HepG2 (cell line): ENCODE measurements around the gene GRIFIN. TPM values are rescaled to one million over a fixed set of nuclear protein-coding genes. Genes with fewer than 3 reads are reported as not detected.
A peak's percentile ranks its signal among the peaks of the same experiment; 100 is the strongest.

Experiments
- KDM2A ChIP-seq: sonication (generic); formaldehyde crosslinking; IDR thresholded peaks from 2 replicates; pipeline ENCODE4 v1.4.0; 2020; ENCODE audit warnings: low read depth, missing genetic modification reagents, borderline replicate concordance
- PREB ChIP-seq: sonication (generic); formaldehyde crosslinking; IDR thresholded peaks from 2 replicates; pipeline ENCODE4 v1.4.0; 2020; ENCODE audit warnings: missing genetic modification reagents
- RBFOX2 ChIP-seq: fragments of 200-400 bp; formaldehyde crosslinking; IDR thresholded peaks from 2 replicates; pipeline ENCODE4 v1.6.1; 2017; ENCODE audit warnings: low read depth, mild to moderate bottlenecking, low read length
- SALL2 ChIP-seq: sonication (generic); formaldehyde crosslinking; IDR thresholded peaks from 2 replicates; pipeline ENCODE4 v1.8.1; 2023; ENCODE audit warnings: mild to moderate bottlenecking, missing genetic modification reagents, inconsistent platforms
- SATB2 ChIP-seq: sonication (generic); formaldehyde crosslinking; IDR thresholded peaks from 2 replicates; pipeline ENCODE4 v1.5.0; 2020; ENCODE audit warnings: missing genetic modification reagents
- SKI ChIP-seq: fragments of 450-650 bp; IDR thresholded peaks from one replicate; pipeline ENCODE4 v1.6.1; 2018; ENCODE audit warnings: mild to moderate bottlenecking; ENCODE audit not compliant: partially characterized antibody
- SNAPC2 ChIP-seq: sonication (generic); formaldehyde crosslinking; IDR thresholded peaks from 2 replicates; pipeline ENCODE4 v1.8.1; 2022; ENCODE audit warnings: mild to moderate bottlenecking, missing genetic modification reagents
- YEATS4 ChIP-seq: sonication (generic); formaldehyde crosslinking; IDR thresholded peaks from 2 replicates; pipeline ENCODE4 v1.4.0; 2020; ENCODE audit warnings: missing genetic modification reagents, borderline replicate concordance
- YY1 ChIP-seq: IDR thresholded peaks from 2 replicates; pipeline ENCODE4 v1.6.1; 2011; ENCODE audit warnings: low read length, low read depth, moderate library complexity, mild to moderate bottlenecking; ENCODE audit not compliant: insufficient read depth, insufficient replicate concordance
- ZBTB39 ChIP-seq: sonication (generic); formaldehyde crosslinking; IDR thresholded peaks from 2 replicates; pipeline ENCODE4 v1.5.0; 2020; ENCODE audit warnings: missing genetic modification reagents
- ZMAT3 ChIP-seq: sonication (generic); formaldehyde crosslinking; conservative IDR thresholded peaks from 2 replicates; pipeline ENCODE4 v1.7.0; 2021; ENCODE audit warnings: missing genetic modification reagents
- ZNF234 ChIP-seq: sonication (generic); formaldehyde crosslinking; conservative IDR thresholded peaks from 2 replicates; pipeline ENCODE4 v1.5.1; 2020; ENCODE audit warnings: mild to moderate bottlenecking, missing genetic modification reagents
- ZNF354B ChIP-seq: sonication (generic); formaldehyde crosslinking; IDR thresholded peaks from 2 replicates; pipeline ENCODE4 v1.8.0; 2022; ENCODE audit warnings: mild to moderate bottlenecking, missing genetic modification reagents
- ZNF451 ChIP-seq: sonication (generic); formaldehyde crosslinking; IDR thresholded peaks from 2 replicates; pipeline ENCODE4 v1.5.0; 2020; ENCODE audit warnings: mild to moderate bottlenecking, missing genetic modification reagents
- ZNF629 ChIP-seq: sonication (generic); formaldehyde crosslinking; conservative IDR thresholded peaks from 2 replicates; pipeline ENCODE4 v1.5.0; 2020; ENCODE audit warnings: missing genetic modification reagents
- polyA plus RNA-seq, 8 experiments: library from polyadenylated mRNA; depleted of rRNA in 3 of 8; stranded (reverse) in 7 of 8; unstranded in 1 of 8; fragments of >200 nt; fragmentation: Illumina TruSeq in 4 of 8; extraction: Trizol in 4 of 8; gene quantifications; 2 replicates each; pipeline versions ENCODE4 v1.2.1 to v1.2.3, GENCODE V29; 2011 to 2016; ENCODE audit warnings: low read depth in 4 of 8, missing spikeins in 1 of 8, mixed read lengths in 1 of 8; ENCODE audit not compliant: insufficient read depth in 1 of 8
- total RNA-seq, 5 experiments: library from RNA; depleted of rRNA; stranded (reverse); fragments of >200 nt; fragmentation: Illumina TruSeq; extraction: Trizol; gene quantifications; 2 replicates each; pipeline ENCODE4 v1.2.3, GENCODE V29; 2016; ENCODE audit warnings: low read depth in 1 of 5
- TF ChIP-seq, protein P1 (sequence below): sonication (generic); formaldehyde crosslinking; IDR thresholded peaks from 2 replicates; pipeline ENCODE4 v1.8.0; 2022; ENCODE audit warnings: mild to moderate bottlenecking, missing genetic modification reagents
- TF ChIP-seq, protein P2 (sequence below): IDR thresholded peaks from 2 replicates; pipeline ENCODE4 v1.6.1; 2016; ENCODE audit warnings: mild to moderate bottlenecking, missing biosample characterization, missing genetic modification reagents
- TF ChIP-seq, protein P3 (sequence below): sonication (generic); formaldehyde crosslinking; IDR thresholded peaks from 2 replicates; pipeline ENCODE4 v1.8.1; 2023; ENCODE audit warnings: mild to moderate bottlenecking, moderate library complexity, missing genetic modification reagents
- TF ChIP-seq, protein P4 (sequence below): sonication (generic); formaldehyde crosslinking; conservative IDR thresholded peaks from 2 replicates; pipeline ENCODE4 v1.4.0; 2020; ENCODE audit warnings: missing genetic modification reagents
- TF ChIP-seq, protein P5 (sequence below): sonication (generic); formaldehyde crosslinking; IDR thresholded peaks from 2 replicates; pipeline ENCODE4 v1.4.0; 2020; ENCODE audit warnings: missing genetic modification reagents

Gene GRIFIN
- total and polyA plus RNA-seq, 2 of the 13 experiments (the other 11 are each of a cell fraction or from before 2014, with no cell fraction given), result not detected

GRCh38 chr7:2519119-2519930 lies 43.1 kb upstream of the GRIFIN start, which contains the start of gene LFNG (continued):
- TF ChIP-seq KDM2A (0 out of 2 replicates have a peak, but pooled peaks have one; percentile 1), ZNF354B (no peak), ZMAT3 (0 out of 2 replicates have a peak, but pooled peaks have one; percentile 32), YEATS4 (peak; percentile 41; the same call in 1 of the 2 replicates), PREB (CRISPR knock-in tag) (no peak), ZNF629 (no peak), RBFOX2 (peak; percentile 55), ZNF451 (no peak), ZNF234 (no peak), SNAPC2 (CRISPR knock-in tag) (no peak), SALL2 (CRISPR knock-in tag) (peak; percentile 50; the same call in 1 of the 2 replicates), YY1 (peak; percentile 17), ZBTB39 (CRISPR knock-in tag) (no peak), SATB2 (CRISPR knock-in tag) (no peak), SKI (no peak)
- TF ChIP-seq, protein P1, sequence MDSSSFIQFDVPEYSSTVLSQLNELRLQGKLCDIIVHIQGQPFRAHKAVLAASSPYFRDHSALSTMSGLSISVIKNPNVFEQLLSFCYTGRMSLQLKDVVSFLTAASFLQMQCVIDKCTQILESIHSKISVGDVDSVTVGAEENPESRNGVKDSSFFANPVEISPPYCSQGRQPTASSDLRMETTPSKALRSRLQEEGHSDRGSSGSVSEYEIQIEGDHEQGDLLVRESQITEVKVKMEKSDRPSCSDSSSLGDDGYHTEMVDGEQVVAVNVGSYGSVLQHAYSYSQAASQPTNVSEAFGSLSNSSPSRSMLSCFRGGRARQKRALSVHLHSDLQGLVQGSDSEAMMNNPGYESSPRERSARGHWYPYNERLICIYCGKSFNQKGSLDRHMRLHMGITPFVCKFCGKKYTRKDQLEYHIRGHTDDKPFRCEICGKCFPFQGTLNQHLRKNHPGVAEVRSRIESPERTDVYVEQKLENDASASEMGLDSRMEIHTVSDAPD (CRISPR knock-in tag), result no peak
- TF ChIP-seq, protein P2, sequence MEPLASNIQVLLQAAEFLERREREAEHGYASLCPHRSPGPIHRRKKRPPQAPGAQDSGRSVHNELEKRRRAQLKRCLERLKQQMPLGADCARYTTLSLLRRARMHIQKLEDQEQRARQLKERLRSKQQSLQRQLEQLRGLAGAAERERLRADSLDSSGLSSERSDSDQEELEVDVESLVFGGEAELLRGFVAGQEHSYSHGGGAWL (CRISPR knock-in tag), result peak; percentile 27; the same call in 1 of the 2 replicates
- TF ChIP-seq, protein P3, sequence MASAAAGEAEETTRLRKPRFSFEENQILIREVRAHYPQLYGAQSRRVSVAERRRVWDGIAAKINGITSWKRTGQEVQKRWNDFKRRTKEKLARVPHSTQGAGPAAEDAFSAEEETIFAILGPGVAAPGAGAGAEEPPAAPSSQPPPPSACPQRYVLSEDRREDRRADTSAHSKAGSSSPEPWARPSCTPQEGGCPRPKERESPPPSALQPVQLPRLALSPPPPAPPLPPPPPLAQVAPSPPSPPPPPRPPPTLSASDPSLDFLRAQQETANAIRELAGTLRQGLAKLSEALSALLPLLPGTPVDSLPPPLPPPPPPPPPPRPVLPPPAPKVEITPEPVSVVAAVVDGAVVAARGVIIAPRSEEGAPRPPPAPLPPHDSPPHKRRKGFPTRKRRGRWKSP, result peak; percentile 96
- TF ChIP-seq, protein P4, sequence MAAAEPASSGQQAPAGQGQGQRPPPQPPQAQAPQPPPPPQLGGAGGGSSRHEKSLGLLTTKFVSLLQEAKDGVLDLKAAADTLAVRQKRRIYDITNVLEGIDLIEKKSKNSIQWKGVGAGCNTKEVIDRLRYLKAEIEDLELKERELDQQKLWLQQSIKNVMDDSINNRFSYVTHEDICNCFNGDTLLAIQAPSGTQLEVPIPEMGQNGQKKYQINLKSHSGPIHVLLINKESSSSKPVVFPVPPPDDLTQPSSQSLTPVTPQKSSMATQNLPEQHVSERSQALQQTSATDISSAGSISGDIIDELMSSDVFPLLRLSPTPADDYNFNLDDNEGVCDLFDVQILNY, result 0 out of 2 replicates have a peak, but pooled peaks have one; percentile 36
- TF ChIP-seq, protein P5, sequence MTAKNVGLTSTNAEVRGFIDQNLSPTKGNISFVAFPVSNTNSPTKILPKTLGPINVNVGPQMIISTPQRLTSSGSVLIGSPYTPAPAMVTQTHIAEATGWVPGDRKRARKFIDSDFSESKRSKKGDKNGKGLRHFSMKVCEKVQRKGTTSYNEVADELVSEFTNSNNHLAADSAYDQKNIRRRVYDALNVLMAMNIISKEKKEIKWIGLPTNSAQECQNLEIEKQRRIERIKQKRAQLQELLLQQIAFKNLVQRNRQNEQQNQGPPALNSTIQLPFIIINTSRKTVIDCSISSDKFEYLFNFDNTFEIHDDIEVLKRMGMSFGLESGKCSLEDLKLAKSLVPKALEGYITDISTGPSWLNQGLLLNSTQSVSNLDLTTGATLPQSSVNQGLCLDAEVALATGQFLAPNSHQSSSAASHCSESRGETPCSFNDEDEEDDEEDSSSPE (CRISPR knock-in tag), result peak; percentile 83
